ENCODE measurements around the gene NDRG4. TPM values are rescaled to one million over a fixed set of nuclear protein-coding genes. Genes with fewer than 3 reads are reported as not detected.

The NDRG4 gene
- total RNA-seq, 1 donor from 2014 or later, result 4.4 TPM

DNA sequence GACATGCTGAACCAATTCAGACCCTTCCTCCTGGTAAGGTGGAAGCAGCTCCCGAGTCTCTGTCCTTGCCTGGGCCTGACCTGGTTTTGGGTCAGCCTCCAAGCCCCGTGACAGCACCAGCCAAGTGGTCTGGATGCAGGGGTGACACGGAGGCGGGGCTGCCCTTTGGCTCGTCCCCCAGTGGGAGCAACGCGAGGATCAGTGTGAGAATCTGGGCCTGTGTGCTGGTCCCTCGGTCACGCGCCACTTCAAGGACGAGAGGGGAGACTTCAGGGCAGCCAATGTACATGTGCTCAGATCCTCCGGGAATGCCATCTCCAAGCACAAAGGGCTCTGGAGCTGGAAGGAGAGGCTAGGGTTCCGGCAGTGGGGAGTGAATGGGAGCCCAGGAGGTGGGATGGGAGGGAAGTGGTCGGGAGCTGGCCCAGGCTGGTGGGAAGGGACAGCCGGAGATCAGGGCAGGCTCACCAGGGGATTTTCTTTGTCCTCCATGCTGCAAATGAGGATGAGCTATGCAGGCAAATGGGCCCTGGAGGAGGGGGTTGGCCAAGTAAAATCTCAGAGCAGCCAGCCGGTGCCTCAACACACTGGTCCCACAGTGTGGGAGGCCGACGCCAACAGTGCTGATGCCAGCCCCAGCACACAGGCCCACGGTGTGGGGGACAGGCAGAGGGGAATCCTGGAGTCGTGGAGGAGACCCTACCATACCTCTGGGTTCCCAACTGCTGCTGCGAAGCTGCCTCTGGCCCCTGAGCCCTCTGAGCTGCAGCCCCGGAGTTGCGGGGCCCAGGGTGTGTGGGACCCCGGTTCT, 4.2 kb upstream of the NDRG4 start:
- no peak for DNase-seq

DNA sequence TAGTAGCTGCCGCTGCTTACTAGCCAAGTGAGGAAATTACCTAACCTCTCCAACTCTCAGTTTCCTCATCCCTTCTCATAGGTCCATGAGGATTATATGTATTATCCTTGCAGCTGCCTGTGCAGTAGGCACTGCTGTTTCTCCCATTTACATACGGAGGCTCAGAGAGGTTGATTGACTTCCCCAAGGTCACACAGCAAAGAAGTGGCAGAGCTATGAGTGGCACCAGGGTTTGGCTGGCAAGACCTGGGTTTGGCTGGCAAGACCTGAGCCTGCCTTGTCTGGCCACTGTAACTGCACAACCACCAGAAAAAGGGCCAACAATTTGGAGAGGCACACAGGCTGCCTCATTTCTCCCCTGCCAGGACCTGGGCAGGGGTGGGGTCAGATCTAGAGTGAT, 2.5 kb upstream of the NDRG4 start:
- no peak for DNase-seq

DNA sequence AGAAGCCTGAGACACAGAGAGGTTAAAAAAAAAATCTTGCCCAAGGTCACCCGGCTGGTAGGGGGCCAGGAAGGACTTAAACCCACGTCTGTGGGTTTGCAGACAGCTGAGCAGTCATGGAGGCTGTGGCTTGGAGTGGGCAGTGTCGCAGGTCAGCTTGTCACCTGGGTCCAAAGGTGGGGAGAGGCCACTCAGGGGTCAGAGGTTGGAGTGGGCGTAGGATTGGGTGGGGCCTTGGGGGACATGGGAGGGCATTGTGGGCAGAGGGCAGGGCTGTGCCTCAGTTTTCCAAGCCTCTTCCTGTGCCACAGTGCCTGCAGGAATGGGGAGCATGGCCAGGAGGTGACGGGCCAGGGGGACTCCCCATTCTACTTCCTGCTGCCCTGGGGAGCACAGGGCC, 2.0 kb upstream of the NDRG4 start:
- DNase-seq, result no peak

DNA sequence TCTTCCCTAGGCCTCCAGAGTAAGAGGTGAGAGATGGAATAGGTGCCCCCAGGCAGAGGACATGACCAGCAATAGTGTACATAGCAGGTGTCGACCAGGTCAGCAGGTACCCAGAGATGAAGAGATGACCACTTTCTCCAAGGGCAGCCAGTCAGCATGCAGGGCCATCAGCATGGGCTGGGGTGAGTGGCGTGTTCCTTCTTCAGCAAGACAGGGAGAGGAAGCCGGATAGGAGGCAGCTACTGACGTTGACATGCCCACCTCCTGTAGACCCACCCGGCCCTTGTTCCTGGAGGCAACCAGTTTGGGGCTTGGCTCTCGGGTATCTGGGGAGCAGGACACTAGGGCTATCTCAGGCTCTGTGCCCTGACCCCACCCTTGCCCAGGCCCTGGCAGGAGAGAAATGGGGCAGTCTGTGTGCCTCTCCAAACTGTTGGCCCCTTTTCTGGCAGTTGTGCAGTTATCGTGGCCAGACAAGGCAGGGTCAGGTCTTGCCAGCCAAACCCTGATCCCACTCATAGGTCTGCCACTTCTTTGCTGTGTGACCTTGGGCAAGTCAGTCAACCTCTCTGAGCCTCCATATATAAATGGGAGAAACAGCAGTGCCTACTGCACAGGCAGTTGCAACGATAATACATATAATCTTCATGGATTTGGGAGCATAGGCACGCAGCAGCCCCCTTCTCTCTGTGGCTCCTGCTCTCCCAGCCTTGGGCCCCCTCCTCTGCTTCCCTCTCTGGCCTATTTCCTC, 1.4 kb upstream of the NDRG4 start:
- DNase-seq, result no peak

DNA sequence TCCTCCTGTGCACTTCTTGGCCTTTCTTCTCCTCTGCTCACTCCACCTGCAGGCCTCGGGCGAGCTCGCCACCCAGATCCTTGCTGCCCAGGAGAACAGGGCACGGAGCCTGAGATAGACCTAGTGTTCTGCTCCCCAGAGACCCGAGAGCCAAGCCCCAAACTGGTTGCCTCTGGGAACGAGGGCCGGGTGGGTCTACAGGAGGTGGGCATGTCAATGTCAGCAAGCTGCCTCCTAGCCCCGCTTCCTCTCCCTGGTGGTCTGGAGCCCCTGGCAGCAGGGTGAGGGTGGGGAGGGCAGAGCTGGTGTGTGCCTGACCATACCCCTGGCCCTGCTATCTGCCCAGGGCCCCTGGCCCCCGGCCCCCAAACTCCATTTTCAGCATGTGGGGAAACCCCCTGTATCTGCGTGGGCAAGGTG, 841 bp upstream of the NDRG4 start:
- no peak for DNase-seq

DNA sequence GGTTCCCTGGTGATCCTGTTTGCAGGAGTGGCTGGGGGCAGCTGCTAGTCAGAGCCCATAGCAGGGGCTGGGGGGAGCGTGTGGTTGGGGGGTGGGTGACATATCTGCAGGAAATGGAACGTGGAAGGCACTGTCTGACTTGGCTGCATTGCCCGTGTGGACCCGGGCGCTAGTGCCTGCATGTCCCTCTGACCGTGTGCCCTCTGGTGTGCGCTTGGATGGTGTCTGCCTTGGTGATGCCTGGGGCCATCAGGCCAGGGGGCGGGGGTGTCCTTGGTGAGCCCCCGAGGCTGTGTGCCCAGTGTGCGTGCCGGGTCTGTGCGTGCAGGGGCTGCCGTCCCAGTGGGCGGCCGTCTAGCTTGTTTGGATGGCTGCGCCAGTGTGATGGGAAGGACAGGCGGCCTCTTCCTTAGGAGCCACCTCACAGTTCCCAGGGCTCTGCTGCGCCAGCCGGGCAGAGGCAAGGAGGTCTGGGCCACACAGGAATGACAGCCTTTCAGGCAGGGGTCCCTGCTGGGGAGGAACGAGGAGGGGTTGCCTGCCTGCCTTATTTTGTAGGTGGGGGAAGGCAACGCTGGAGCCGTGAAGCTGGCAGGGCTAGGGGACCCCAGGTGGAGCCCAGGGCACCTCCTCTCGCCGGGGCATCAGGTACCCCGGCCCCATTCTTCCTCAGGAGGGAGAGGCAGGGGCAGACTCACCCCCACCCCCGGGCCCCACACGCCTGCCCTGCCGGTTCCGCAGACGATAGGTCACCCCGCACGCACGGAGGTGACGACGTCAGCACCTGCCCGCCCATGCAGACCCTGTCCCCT, 693 bp downstream of the NDRG4 start:
- no peak for DNase-seq

DNA sequence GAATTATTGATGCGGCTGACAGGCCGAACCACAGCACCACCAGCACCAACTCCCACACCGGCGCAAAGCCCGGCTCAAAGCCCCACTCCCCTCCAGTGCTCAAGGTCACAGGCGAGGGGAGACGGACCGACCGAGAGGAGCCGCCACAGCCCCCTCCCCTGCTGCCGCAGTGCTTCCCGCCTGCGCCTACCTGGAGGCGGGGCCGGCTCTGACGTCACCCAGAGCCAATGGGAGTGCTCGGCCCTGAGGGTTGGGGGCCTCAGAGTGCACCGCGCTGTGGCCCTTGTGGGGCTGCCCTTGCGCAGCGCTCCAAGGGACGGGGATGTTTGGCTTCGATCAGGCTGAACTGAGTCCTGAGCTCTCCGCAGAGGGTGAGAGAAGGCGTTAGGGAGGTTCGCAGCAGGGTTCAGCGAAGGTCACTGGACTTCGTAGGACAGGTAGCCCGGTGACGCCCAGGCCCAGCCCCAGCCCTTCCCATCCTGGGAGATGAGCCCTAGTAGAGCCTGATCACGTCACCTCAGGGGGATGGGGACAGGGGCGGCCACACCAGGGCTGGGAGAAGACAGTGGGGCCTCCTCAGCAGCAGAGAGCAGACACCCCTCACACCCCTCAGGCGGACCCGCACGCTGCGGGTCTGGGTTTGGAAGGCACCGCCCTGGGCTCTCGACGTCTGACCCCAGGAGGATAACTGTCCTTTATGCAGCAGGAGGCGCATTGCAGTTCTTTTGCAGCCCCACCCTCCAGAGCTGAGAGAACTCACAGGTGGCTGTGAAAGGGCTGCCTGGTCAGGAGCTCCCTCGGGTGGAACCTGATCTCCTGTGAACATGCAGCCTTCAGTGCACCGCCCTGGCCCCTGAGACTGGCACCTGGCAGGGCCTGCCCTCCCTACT, 1.5 kb downstream of the NDRG4 start:
- no peak for DNase-seq

DNA sequence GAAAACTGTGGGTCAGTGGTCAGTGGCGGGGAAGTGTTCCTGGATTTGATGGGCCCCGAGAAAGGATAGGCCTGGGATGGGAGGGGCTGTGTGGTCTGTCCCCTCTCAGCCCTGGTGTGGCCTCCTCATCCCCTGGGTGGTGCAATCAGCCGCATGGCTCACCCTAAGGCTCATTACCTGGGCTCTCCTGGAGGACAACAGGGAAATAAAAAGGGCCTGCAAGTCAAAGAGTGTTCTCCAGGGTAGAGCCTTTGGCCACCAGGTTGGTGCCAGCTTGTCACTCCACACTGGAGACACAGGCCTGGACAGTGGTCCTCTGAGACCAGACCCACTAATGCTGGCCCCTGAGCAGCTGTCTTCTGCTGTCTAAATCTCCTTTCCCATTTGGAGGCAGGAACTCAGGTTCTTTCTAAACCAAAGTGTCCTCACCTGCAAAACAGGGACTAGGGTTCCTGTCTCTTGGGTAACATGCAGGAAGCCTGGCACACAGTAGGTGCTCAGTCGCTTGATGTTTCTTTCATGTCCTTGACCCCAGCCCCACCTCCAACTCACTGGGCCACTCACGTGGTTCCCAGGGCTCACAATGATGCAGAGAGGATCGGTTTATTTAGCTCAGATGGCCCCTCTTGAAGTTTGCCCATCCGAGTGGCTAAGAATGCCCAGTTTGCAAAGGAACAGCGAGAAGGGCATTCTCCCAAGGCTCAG, 2.4 kb downstream of the NDRG4 start:
- no peak for DNase-seq

DNA sequence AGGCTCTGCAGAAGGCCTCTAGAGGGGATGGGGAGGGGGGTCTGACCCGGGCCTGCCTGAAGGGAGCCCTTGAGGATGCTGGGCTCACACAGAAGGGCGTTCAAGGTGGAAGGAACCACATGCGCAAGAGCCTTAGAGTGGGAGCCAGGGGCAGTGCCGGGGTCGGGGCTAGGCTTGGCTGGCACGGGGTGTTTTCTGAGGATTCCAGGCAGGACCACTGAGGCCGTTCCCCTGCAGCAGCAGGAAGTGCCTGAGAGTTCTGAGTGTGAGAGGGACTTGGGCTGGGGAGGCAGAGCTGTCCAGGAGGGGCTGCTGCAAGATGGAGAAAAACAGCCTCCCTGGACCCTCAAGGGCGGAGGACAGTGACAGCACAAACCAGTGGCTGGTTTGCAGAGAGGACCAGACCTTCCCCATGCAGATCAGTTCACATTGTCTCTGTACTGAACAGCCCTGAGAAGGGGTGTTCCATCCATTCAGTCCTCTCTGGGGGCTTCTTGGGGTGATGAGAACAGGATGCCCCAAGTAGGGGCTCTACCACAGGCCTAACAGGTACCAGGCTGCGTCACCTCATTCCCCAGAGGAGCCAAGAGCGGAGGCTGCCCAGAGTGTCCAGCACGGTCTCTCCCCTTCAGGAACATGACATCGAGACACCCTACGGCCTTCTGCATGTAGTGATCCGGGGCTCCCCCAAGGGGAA, 3.4 kb downstream of the NDRG4 start:
- no peak for DNase-seq

DNA sequence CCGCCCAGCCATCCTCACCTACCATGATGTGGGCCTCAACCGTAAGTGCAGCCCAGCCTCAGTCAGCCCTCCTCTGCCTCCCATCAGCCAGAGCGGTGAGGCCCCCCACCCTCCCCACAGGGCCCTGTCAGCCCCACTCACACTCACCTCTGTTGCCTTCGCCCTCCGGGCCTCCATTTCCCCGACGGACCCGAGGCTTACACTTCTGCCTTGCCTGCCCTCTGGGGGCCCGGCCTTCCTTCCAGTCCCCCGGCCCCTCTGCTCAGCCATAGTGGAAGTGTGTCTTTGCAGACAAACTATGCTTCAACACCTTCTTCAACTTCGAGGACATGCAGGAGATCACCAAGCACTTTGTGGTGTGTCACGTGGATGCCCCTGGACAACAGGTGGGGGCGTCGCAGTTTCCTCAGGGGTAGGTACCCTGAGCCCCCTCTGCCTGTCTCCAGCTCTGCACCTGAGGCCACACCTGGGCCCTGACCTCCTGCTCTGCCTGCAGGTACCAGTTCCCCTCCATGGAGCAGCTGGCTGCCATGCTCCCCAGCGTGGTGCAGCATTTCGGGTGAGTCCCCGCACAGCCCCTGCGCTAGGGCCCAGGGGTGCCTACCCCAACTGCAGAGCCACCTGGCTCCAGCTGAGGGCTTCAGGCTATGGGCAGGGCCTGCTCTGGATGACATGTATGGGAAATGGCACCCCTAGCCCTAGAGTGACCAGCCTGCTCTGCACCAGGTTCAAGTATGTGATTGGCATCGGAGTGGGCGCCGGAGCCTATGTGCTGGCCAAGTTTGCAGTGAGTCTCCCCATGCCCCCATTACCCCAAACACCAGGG, 4.1 kb downstream of the NDRG4 start:
- DNase-seq, result no peak

DNA sequence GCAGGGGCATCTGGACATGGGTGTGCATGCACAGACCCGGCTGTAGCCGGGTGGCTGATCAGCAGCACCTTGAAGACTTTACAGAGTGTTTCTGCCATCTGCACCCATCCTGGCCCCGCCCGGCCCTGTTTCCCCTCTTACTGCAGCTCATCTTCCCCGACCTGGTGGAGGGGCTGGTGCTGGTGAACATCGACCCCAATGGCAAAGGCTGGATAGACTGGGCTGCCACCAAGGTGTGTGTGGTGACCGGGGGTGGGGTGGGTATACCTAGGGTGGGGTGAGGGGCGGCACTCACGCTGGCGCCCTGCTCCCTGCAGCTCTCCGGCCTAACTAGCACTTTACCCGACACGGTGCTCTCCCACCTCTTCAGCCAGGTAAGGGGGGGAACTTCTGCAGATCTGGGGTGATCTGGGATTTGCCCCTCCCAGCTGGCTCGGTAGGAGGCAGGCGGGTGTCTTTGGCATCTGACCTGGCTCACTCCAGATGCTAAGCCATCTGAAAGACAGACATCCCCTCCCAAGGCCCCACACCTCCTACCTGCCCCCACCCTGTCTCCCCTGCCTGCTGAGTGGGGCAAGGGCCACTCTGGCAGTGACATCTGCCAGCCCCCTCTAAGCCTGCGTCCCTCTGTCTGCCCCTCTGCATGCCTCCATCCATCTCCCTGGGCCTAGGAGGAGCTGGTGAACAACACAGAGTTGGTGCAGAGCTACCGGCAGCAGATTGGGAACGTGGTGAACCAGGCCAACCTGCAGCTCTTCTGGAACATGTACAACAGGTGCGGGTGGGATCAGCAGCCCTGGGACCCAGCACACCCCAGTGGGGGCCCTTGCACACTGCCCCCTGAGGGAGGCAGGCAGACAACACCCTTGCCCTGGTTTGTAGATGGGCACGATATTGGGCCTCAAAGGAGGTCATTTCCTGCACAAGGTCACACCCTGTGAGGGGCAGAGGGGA, 6.6 kb downstream of the NDRG4 start:
- no peak for DNase-seq

DNA sequence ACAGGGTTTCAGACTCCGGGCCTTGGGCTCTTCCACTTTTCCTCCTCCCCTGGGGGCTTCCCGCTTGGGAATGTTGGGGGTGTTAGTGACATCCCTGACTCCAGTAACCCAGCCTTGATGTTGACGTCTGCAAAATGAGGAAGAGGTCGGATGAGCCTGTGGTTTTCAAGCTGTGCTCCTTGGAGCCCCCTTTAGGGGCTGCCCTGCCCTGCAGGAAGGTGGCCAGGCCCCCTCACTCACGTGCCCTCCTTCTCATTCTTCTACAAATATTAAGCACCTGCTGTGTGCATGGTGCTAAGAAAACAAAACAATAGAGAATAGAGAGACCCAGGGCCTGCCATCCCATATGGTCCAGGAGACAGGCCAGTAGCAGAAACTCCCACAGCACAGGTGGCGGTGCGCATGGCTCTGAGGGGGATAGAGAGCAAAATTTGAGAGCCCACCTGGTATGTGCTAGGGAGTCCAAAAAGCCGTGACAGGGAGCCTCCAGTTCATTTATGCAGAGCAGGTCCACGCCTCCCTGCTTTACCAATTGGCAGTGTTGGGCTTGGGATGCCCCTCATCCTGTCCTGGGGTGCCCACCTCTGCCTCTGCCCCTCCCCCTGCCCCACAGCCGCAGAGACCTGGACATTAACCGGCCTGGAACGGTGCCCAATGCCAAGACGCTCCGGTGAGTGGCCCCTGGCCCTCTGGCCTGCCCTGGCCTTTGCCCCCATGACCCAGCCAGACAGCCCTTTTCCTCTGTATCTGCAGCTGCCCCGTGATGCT, 7.4 kb downstream of the NDRG4 start:
- DNase-seq, result no peak

DNA sequence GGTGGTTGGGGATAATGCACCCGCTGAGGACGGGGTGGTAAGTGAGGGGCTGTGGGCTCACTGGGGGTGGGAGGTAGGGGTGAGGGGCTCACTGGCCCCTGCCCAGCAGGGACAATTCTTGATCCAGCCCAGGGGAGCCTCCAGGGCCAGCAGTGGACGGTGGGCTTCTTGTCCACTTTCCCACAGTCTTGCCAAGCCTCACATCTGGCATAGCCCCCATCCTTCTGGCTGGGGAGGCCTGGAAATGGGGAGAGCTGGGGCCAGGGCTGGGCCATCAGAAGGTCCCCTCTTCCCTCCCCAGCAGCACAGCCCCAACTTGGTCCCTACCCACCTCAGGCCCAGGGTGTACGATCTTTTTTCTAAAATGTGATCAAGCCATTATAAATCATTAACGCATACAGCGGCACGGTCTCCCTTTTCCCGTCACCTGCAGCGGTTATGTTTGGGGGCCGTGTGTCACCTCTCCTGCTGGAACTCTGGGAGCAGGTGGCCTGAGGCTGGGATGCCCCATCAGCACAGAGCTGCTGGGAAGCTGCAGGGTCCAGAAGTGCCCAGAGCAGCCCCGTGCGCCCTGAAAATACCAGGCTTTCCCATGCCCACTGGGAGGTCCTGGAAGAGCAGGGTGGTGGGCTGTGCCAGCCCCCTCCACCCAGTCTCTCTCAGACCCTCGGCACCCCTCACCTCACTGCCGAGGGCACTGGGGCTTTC, 8.2 kb downstream of the NDRG4 start:
- DNase-seq, result no peak

DNA sequence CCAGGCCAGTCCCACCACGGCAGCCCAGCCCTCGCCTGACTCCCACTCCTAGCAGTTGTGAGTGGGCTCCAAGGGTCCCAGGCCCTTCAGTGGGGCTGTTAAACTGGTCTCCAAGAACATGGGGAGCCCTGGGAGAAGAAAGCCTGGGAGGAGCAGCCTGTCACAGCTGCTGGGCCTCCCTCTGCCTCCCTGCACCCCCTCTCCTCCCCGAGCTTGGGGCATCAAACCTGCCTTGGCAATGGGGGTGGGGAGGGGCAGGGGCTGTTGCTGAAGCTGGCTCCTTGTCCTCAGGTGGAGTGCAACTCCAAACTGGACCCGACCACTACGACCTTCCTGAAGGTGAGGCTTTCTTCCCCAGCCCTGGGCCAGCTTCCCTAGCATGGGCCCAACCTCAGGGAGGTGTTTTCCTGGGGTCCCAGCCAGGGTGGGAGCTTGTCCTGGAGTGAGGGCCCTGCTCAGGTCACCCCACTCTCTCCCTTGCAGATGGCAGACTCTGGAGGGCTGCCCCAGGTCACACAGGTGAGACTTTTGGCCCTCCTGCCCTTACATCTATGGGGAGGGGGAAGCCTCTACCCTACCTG, 8.8 kb downstream of the NDRG4 start:
- DNase-seq, result no peak

DNA sequence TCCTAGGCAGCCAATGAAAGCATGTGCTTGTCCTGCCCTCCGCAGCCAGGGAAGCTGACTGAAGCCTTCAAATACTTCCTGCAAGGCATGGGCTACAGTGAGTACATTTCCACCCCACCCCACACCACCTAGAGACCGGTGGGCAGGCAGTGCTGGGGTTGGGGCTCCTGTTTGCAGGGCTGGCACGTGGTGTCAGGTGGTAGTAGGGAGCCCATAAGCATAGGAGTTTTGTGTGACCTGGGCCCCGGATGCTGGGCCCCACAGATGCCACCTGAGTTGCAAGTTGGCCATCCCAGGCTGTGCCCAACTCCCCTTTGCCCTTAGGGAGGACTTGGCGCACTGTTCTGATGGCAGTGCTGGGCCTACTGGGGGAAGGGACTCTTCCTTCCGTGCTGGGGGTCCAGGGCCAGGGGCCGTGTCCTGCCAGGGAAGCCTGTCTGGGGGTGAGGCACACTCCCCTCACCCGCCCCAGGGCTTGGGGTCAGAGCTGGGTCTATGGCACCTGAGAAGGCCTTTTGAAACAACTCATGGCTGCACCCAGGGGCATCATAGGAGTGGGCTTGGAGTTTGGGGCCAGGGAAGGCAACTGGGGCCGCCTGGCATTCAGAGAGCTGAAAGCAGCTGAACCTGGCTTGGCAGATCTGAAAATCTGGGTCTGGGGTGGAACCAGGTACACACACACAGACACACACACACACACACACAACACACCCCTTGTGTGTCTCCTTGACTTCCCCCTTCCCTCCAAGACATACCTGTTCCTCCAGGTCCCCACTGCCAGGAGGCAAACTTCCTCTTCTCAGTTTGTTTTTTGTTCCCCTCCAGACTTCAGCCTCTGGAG, 9.5 kb downstream of the NDRG4 start:
- no peak for DNase-seq

Measured in skin of body (tissue), 2 donors.